Measurements from ENCODE around the gene DENND4A.

- no peak for TF ChIP-seq RAD21 (conservative IDR thresholded peaks at IDR 0.05 in 1 of 2, IDR thresholded peaks at IDR 0.05 in 1 of 2)
- TF ChIP-seq JUN (IDR thresholded peaks at IDR 0.05), result no peak
- TF ChIP-seq, protein P1, sequence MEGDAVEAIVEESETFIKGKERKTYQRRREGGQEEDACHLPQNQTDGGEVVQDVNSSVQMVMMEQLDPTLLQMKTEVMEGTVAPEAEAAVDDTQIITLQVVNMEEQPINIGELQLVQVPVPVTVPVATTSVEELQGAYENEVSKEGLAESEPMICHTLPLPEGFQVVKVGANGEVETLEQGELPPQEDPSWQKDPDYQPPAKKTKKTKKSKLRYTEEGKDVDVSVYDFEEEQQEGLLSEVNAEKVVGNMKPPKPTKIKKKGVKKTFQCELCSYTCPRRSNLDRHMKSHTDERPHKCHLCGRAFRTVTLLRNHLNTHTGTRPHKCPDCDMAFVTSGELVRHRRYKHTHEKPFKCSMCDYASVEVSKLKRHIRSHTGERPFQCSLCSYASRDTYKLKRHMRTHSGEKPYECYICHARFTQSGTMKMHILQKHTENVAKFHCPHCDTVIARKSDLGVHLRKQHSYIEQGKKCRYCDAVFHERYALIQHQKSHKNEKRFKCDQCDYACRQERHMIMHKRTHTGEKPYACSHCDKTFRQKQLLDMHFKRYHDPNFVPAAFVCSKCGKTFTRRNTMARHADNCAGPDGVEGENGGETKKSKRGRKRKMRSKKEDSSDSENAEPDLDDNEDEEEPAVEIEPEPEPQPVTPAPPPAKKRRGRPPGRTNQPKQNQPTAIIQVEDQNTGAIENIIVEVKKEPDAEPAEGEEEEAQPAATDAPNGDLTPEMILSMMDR (IDR thresholded peaks at IDR 0.05), result no peak
- no peak for TF ChIP-seq PHF8 (IDR thresholded peaks at IDR 0.05; ENCODE audit: borderline replicate concordance, low read depth)
- no peak for TF ChIP-seq POLR2A (IDR thresholded peaks at IDR 0.05; ENCODE audit: low read length)
- no peak for TF ChIP-seq REST (IDR thresholded peaks at IDR 0.05)
- no peak for TF ChIP-seq HDAC2 (IDR thresholded peaks at IDR 0.05)
- no peak for TF ChIP-seq KDM5A (IDR thresholded peaks at IDR 0.05)
- TF ChIP-seq EP300 (IDR thresholded peaks at IDR 0.05), result no peak
- no peak for TF ChIP-seq USF2 (IDR thresholded peaks at IDR 0.05)
- no peak for TF ChIP-seq MYC (IDR thresholded peaks at IDR 0.05; ENCODE audit: borderline replicate concordance, low read length)
Observed at GRCh38 chr15:65722191-65722590, 69.9 kb downstream of the DENND4A start.
